Astrocyte of the cerebellum (primary cell): ENCODE measurements around the gene ZHX3.

Experiments
- DNase-seq: peaks from one replicate; pipeline ENCODE4 v3.0.0-alpha.2; 2011; ENCODE audit warnings: low read depth
- H3K4me3 ChIP-seq: 2 replicates; pipeline ENCODE4 v1.5.1; 2011; ENCODE audit warnings: mild to moderate bottlenecking, low read depth, low read length, moderate library complexity
- in situ Hi-C: cut with HindIII; loops from 2 replicates; pipeline ENCODE4 v1.10.0; 2017; ENCODE audit warnings: low sequenced_read_pairs
- TF ChIP-seq, protein P1 (sequence below): IDR thresholded peaks from 2 replicates; pipeline ENCODE4 v1.5.1; 2012; ENCODE audit warnings: low read length, low read depth, moderate library complexity, mild to moderate bottlenecking; ENCODE audit errors: missing control alignments

ZHX3 gene

DNA sequence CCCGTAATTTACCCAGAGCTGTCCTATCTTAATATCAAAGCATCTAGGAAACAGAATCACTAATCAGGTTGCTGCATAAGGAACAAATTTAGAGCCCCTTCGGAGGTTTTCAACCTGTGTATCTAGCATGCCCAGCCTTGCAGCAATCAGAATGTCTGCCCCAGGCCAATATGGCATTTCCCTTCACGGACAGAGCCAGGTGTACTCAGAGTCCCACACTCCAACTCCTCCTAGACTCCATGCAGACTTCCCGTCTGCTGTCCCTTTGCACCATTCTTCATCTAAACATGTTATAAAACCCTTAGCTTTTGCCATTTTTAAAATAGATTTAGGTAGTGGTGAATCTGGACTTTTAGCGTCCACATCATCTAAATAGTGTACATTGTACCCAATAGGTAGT lies 61.0 kb downstream of the ZHX3 start:
- H3K4me3 ChIP-seq, result no peak overlapping the region
- in situ Hi-C loops, result no loop called here
- no peak for DNase-seq
- TF ChIP-seq, protein P1, sequence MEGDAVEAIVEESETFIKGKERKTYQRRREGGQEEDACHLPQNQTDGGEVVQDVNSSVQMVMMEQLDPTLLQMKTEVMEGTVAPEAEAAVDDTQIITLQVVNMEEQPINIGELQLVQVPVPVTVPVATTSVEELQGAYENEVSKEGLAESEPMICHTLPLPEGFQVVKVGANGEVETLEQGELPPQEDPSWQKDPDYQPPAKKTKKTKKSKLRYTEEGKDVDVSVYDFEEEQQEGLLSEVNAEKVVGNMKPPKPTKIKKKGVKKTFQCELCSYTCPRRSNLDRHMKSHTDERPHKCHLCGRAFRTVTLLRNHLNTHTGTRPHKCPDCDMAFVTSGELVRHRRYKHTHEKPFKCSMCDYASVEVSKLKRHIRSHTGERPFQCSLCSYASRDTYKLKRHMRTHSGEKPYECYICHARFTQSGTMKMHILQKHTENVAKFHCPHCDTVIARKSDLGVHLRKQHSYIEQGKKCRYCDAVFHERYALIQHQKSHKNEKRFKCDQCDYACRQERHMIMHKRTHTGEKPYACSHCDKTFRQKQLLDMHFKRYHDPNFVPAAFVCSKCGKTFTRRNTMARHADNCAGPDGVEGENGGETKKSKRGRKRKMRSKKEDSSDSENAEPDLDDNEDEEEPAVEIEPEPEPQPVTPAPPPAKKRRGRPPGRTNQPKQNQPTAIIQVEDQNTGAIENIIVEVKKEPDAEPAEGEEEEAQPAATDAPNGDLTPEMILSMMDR, result no peak

DNA sequence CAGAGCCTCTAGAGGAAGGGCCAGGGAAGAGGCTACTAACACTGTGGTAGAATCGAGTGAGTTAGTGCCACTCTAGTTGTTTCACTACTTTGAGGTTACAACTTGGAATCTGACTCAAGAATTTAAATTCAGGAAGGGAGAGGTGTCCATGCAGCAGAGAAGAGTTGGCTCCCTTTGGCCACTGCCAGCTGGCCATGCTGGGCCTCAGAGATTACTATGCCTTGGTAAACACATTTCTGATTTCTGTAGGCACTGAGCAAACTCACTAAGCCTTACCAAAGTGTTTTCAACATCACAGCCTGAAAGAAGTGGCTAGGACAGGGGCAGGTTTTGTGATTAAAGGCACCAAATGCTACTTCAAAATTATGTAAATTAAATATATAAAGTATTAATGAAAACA lies 61.9 kb downstream of the ZHX3 start:
- TF ChIP-seq, protein P1, result no peak
- in situ Hi-C loops, result no loop called here
- DNase-seq, result no peak
- H3K4me3 ChIP-seq, result no peak overlapping the region

DNA sequence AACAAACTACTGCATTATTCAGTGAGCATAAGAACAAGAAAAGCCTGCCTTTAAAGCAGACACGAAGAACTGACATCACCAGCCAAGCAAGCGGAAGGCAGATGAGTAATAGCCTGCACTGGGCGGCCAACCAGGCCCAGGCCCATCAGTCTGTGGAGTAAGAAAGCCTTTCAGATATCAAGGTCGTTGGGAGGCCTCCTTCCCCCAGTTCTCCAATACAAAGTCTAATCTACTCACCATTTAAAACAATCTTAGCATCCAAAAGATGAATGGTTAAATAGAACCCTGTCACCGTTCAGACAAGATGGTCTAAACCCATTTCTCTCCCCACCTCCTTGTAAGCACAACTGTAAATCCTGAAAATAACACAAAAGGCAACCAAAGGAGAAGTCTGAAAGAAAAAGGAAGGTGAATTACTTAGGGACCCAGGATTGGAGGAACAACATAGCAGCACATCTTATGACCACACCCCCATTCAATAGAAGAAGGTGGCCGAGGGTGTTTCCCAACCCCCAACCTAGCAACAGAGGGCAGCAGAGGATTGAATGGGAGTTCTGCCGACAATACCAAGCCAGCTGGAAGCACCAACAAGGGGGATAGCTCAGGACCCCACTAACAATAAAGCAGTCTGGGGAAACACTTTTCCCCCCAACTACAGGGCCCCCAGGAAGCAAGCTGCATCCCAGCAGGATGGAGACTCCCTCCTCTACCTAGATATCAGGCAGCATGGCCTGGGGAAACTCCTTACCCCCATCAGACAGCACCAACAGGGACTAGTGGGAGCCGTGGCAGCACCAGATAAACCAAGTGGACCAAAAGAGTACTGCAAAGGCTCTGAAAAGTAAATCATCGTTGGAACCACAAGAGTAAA lies 67.9 kb downstream of the ZHX3 start:
- DNase-seq, result peak; percentile 55
- H3K4me3 ChIP-seq, result no peak overlapping the region
- TF ChIP-seq, protein P1, result peak; percentile 40
- in situ Hi-C loops, result loop anchor here (5.0 kb wide), 1 partner anchor 63 kb away; no protein-coding TSS in a partner anchor

DNA sequence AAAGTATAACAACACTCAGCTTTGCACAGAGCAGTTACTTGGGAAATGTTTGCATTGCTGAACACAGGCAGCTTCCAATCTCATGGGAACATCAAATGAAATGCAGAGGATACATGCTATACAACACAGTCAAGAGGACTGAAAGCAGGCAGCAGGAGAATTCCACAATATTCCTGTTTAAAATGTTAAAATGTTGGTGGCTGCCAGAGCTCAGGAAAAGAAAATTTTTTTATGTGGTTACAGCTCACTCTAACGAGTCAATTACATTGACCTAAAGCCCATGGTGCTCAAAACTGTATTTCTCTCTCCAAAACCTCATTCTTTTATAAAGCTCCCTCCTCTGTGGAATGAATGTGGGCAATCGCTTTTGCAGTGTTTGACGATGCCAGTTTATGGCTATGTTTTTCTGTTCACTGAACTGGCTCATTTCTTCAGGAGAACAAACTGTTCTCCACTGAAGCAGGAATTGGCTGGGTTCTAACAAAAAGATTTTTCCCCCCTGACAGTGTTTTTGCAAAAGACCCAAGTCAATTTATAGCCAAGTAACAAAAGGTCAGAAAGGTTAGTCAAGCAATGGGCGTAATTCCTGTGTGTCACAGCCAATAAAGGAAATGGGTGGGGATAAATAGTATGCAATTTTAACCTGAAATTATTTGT lies 69.0 kb downstream of the ZHX3 start:
- H3K4me3 ChIP-seq, result no peak overlapping the region
- TF ChIP-seq, protein P1, result no peak
- in situ Hi-C loops, result no loop called here
- peak; percentile 57 for DNase-seq

DNA sequence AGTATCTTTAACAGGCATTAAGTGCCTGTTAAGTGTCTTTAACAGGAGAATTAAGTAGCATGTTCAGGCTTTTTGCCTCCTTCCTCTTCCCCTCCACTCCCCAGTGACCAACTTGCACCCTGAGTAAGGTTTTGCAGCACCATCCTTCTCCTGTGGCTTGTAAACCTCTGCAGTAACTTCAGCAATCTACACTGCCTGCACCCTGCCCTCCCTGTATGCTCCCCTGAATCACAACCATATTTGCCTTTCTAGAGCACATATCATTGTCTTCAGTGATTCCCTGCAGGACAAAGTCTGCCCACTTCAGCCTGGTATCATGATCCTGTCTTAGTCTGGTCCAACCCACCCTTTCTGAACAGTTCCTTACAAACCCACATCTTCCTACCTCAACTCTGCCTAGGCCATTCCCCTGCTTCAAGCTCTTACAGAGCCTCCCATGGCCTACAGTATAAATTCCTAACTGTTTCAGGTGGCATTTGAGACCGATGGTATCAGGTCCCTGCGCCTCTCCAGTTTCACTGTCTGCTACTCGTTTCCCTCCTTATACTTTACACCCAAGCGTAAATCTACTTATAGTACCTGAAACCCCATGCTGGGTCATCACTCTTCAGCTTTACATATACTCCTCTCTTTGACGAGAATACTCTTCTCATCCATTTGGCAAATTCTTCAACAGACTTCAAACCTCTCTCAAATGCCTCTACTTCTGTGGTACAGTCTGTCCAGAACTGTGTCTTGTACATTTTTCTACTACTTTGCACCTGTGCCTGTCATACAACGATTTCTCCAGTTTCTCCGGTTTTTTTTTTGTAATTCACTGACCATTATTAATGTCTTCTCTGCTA lies 69.8 kb downstream of the ZHX3 start:
- DNase-seq, result no peak
- no peak overlapping the region for H3K4me3 ChIP-seq
- TF ChIP-seq, protein P1, result no peak
- in situ Hi-C loops, result no loop called here

DNA sequence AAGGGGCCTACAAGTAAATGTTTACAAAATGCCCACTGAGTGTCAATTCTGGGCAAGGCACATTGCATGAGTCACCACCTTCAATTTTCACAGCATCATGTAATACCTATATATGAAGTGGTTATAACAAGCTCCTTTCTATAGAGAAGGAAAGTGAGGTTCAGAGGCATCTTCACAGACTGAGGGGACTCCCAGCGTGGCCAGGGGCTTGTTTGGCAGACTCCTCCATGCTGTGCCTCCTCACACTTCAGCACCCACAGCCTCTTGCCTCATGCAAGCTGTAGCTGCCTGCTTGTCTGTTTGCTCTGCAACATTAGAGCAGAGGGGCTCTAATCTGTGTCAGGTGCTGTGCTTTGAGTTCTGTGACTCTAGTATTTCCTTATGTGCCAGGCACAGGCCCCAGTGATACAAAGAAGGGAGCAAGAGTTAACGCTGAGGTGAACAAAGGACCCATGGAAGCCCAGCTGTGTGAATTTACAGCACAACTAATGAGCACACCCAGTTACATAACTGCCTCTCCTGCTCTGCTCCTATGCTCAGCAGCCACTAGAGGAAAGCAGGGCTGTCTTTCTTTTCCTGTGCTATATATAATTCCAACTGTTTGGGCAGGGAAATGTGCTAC lies 72.3 kb downstream of the ZHX3 start:
- in situ Hi-C loops, result no loop called here
- DNase-seq, result no peak
- no peak overlapping the region for H3K4me3 ChIP-seq
- TF ChIP-seq, protein P1, result peak; percentile 26
